Measurements from ENCODE around the gene TPST2. TPM values are rescaled to one million over a fixed set of nuclear protein-coding genes. Genes with fewer than 3 reads are reported as not detected.

The TPST2 gene
- total and polyA plus RNA-seq, 2 of the 4 experiments (the other 2 are of a cell fraction): 42.5 to 63.6 TPM

GRCh38 chr22:26479043-26479791 is 110.7 kb downstream of the TPST2 start:
- Histone ChIP-seq H3K79me1 (ENCODE audit: low read depth in 1 of 2, low read length in 2 of 2) (peaks cover 24 to 56% of the 10 kb centered on the region in 2 experiments), H3K4me2 (ENCODE audit: low read depth, low read length) (no peak overlapping the region), H3K4me3 (ENCODE audit: insufficient read depth, low read depth, low read length) (no peak overlapping the region), H3K36me3 (ENCODE audit: control insufficient read depth, insufficient read depth, low read length) (peaks cover 12% of the 10 kb centered on the region), H2AK5ac (ENCODE audit: low read depth, low read length) (no peak overlapping the region), H3K27me3 (ENCODE audit: control insufficient read depth, insufficient read depth, low read length) (no peaks in the 10 kb centered on the region), H3K27ac (ENCODE audit: insufficient read depth, low read length) (no peak overlapping the region), H3K18ac (ENCODE audit: low read depth, low read length) (no peak overlapping the region), H4K91ac (ENCODE audit: insufficient read depth, low read depth, low read length) (no peak overlapping the region), H4K5ac (ENCODE audit: low read depth, low read length) (no peak overlapping the region), H3K23ac (ENCODE audit: low read depth, low read length) (no peak overlapping the region), H2BK120ac (ENCODE audit: low read depth, low read length) (no peak overlapping the region), H2AK9ac (replicated peaks; ENCODE audit: low read depth, low read length, poor library complexity) (no peak overlapping the region), H2BK20ac (ENCODE audit: low read depth, low read length) (no peak overlapping the region), H4K20me1 (ENCODE audit: insufficient read depth, low read length) (no peaks in the 10 kb centered on the region), H3K56ac (ENCODE audit: extremely low read depth, insufficient read depth, low read length) (no peak overlapping the region), H3K4ac (ENCODE audit: low read depth, low read length) (no peak overlapping the region), H2BK15ac (ENCODE audit: low read depth, low read length) (no peak overlapping the region), H4K8ac (ENCODE audit: low read depth in 2 of 2, low read length in 2 of 2) (no peak overlapping the region), H3K9me3 (ENCODE audit: control insufficient read depth, insufficient read depth, low read length) (no peaks in the 10 kb centered on the region), H2AFZ (replicated peaks; ENCODE audit: low read length, poor library complexity) (no peak overlapping the region), H3K9ac (ENCODE audit: low read depth, low read length) (no peak overlapping the region), H2BK5ac (ENCODE audit: low read depth, low read length, poor library complexity, severe bottlenecking) (no peak overlapping the region), H3K9me1 (ENCODE audit: insufficient read depth, low read length) (peaks cover 3% of the 10 kb centered on the region; the same call in 1 of the 2 replicates), H3K14ac (replicated peaks; ENCODE audit: low read depth, low read length) (no peak overlapping the region), H3K4me1 (ENCODE audit: control insufficient read depth, insufficient read depth, low read length) (peaks cover 10% of the 10 kb centered on the region)
- CTCF ChIA-PET: interaction anchor here (0.7 kb wide), 1 partner anchor 1968 kb away, joined by 3 read pairs; no protein-coding TSS in a partner anchor
- POLR2A ChIA-PET (ENCODE audit: unreplicated experiment): no interaction called here
- no CpG with 5 or more reads among the region's 12 CpGs for WGBS, 2 experiments (ENCODE audit: extremely low coverage in 2 of 2, insufficient read length in 1 of 2)
- TF ChIP-seq FOS (IDR thresholded peaks at IDR 0.05; ENCODE audit: low read depth, low read length): no peak
- TF ChIP-seq MXI1 (IDR thresholded peaks at IDR 0.05; ENCODE audit: borderline replicate concordance, low read depth, low read length): no peak
- TF ChIP-seq BHLHE40 (IDR thresholded peaks at IDR 0.05; ENCODE audit: low read depth, low read length): no peak
- no peak for TF ChIP-seq MAFK (IDR thresholded peaks at IDR 0.05; ENCODE audit: low read depth, low read length)
- TF ChIP-seq, protein P1, sequence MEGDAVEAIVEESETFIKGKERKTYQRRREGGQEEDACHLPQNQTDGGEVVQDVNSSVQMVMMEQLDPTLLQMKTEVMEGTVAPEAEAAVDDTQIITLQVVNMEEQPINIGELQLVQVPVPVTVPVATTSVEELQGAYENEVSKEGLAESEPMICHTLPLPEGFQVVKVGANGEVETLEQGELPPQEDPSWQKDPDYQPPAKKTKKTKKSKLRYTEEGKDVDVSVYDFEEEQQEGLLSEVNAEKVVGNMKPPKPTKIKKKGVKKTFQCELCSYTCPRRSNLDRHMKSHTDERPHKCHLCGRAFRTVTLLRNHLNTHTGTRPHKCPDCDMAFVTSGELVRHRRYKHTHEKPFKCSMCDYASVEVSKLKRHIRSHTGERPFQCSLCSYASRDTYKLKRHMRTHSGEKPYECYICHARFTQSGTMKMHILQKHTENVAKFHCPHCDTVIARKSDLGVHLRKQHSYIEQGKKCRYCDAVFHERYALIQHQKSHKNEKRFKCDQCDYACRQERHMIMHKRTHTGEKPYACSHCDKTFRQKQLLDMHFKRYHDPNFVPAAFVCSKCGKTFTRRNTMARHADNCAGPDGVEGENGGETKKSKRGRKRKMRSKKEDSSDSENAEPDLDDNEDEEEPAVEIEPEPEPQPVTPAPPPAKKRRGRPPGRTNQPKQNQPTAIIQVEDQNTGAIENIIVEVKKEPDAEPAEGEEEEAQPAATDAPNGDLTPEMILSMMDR (conservative IDR thresholded peaks at IDR 0.05; ENCODE audit: low read depth, low read length): no peak
- no peak for TF ChIP-seq POLR2A (IDR thresholded peaks at IDR 0.05; ENCODE audit: low read depth, low read length)
- TF ChIP-seq RAD21 (IDR thresholded peaks at IDR 0.05; ENCODE audit: low read length): no peak
- no peak for TF ChIP-seq RFX5 (IDR thresholded peaks at IDR 0.05; ENCODE audit: low read depth, low read length)
- no peak for TF ChIP-seq MAZ (IDR thresholded peaks at IDR 0.05; ENCODE audit: borderline replicate concordance, low read depth, low read length)
- TF ChIP-seq, protein P2, sequence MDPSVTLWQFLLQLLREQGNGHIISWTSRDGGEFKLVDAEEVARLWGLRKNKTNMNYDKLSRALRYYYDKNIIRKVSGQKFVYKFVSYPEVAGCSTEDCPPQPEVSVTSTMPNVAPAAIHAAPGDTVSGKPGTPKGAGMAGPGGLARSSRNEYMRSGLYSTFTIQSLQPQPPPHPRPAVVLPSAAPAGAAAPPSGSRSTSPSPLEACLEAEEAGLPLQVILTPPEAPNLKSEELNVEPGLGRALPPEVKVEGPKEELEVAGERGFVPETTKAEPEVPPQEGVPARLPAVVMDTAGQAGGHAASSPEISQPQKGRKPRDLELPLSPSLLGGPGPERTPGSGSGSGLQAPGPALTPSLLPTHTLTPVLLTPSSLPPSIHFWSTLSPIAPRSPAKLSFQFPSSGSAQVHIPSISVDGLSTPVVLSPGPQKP (IDR thresholded peaks at IDR 0.05; ENCODE audit: borderline replicate concordance, low read depth, low read length): no peak
- TF ChIP-seq RCOR1 (IDR thresholded peaks at IDR 0.05; ENCODE audit: insufficient replicate concordance, low read length): no peak
- TF ChIP-seq, protein P3, sequence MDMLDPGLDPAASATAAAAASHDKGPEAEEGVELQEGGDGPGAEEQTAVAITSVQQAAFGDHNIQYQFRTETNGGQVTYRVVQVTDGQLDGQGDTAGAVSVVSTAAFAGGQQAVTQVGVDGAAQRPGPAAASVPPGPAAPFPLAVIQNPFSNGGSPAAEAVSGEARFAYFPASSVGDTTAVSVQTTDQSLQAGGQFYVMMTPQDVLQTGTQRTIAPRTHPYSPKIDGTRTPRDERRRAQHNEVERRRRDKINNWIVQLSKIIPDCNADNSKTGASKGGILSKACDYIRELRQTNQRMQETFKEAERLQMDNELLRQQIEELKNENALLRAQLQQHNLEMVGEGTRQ (IDR thresholded peaks at IDR 0.05; ENCODE audit: low read depth, low read length): no peak
- no peak for TF ChIP-seq CHD1 (IDR thresholded peaks at IDR 0.05; ENCODE audit: low read depth, low read length)
- no peak for TF ChIP-seq CEBPB (IDR thresholded peaks at IDR 0.05; ENCODE audit: low read depth, low read length)
- TF ChIP-seq SMC3 (IDR thresholded peaks at IDR 0.05; ENCODE audit: low read depth, low read length): no peak
- no peak for TF ChIP-seq NFE2L2 (IDR thresholded peaks at IDR 0.05; ENCODE audit: low read depth, low read length)
- intact Hi-C loops (cut with micrococcal nuclease): no loop called here
- in situ Hi-C loops (cut with MboI; ENCODE audit: low sequenced_read_pairs): no loop called here
- ATAC-seq (ENCODE audit: low read depth) (no peak), DNase-seq (no peak)
- BruUV-seq (replicated peaks): no TSS peak
- dilution Hi-C loops (cut with HindIII; ENCODE audit: low sequenced_read_pairs, unreplicated experiment): no loop called here
